ENCODE data around the gene C1QTNF6.
A peak's percentile ranks its signal among the peaks of the same experiment; 100 is the strongest.
"Not testable (repeated sequence)": the region's sequence is repeated elsewhere in the genome, so short reads cannot be mapped to it uniquely, and the experiment has no call there.

Gene C1QTNF6

DNA sequence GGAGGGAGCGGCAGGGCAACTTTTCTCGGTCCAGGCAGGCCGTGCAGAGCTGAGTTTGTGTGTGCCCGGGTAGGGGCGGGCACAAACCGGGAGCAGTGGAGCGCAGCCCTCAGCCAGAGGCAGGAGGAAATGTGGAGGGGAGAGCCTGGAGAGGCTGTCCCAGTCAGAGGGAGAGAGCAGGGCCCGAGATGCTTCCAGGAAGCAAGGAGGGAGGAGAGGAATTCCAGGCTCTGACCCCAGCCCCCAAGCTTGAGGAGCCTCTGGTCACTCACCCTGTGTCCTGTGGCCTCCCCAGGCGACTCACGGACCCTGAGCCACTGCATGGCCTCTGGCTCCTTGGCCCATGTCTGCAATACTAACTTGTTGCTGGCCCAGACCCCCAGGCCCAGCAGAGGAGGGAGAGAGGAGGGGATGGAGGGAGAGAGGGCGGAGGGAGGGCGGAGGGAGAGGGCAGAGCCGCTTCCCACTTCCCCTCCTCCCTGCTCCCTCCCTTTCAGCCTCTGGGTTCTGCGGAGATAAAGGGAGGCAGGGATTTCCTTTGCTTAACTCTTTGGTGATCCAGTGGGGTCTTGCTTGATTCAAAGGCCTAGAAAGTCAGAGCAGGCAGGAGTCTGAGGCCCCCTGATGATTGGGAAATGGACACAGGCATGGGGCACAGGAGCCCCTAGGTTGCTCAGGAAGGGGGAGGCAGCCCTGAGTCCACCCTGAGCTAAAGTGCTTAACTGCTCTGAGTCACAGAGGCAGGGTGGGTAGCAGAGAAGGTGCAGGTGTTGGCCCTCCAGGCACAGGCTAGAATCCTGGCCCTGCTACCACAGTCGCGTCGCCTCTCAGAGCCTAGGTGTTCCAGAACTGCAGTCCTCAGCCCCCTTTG, at the start of gene C1QTNF6:
TSS of gene C1QTNF6 (minus strand) at position 357 of the 871 bp plus-strand sequence. CDS start at position 323, 34 bp downstream.
- DNase-seq, result peak; percentile 88

DNA sequence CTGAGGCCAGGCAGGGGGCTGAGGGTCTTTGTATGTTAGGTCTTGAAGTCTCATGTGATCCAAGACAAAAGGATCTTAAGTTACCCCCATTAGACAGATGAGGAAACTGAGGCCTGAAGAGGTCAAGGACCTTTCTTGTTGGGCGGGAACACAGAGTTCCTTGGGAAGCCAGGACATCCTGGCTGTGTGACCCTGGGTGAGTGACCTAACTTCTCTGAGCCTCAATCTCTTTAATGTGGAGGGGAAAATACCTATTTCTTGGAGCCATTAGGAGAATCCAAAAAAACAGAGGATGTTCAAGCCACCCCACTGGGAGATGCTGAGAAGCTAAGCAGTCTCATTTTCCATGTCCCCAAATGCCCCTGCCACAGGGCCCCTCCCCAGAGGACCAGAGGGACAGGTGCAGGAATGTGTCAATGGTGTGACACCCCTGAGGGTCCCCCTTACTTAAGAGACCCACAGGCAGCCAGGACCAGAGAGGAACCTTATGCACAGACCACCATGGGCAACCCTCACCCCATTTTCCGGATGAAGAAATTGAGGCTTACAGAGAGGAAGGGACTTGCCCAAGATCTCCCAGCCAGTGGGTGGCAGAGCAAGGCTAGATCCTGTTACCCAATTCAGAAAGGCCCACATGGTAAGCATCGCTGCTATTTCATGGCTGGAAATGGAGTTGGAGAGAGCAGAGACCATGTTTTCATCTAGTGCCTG, 48.0 kb upstream of the C1QTNF6 start:
- DNase-seq, result no peak

- no peak for DNase-seq
These were observed 47.0 kb upstream of the C1QTNF6 start for GRCh38 chr22:37234736-37235711.

- no peak for DNase-seq
These were observed 45.9 kb upstream of the C1QTNF6 start for GRCh38 chr22:37233751-37234631.

GRCh38 chr22:37233371-37233750, 45.3 kb upstream of the C1QTNF6 start:
- not testable (repeated sequence) for DNase-seq

GRCh38 chr22:37232140-37232998, 44.3 kb upstream of the C1QTNF6 start:
- DNase-seq, result no peak

DNA sequence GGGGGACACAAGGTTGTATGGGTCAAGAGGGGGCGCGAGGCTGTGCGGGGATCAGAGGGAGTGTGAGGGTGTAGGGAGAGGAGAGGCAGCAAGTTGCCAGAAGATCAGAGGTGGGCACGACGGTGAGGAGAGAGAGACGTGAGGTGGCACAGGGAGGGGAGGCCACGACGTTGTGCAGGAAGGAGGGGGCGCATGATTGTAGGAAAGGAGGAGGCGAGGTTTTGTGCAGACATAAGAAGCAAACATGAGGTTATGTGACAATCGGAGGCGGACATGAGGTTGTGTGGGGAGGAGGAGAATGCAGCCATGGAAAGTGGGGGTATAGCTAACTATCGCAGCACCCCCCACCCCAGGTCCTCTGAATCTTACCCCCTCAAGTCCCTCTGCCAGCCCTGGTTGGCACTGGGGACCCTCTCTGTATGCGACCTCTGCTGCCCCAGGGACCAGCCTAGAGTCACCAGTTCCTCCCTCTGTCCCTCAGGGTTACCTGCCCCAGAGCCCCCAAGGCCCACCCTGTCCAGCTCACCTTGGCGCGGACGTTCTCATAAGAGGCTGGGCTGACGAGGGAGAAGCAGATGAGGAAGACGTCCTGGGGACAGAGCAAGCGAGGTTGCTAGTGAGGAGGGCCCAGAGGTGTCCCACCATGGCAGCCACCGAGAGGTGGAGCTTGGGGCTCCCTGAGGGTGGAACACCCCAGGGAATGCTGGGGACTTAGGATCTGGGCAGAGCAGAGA, 43.5 kb upstream of the C1QTNF6 start:
- DNase-seq, result no peak

DNA sequence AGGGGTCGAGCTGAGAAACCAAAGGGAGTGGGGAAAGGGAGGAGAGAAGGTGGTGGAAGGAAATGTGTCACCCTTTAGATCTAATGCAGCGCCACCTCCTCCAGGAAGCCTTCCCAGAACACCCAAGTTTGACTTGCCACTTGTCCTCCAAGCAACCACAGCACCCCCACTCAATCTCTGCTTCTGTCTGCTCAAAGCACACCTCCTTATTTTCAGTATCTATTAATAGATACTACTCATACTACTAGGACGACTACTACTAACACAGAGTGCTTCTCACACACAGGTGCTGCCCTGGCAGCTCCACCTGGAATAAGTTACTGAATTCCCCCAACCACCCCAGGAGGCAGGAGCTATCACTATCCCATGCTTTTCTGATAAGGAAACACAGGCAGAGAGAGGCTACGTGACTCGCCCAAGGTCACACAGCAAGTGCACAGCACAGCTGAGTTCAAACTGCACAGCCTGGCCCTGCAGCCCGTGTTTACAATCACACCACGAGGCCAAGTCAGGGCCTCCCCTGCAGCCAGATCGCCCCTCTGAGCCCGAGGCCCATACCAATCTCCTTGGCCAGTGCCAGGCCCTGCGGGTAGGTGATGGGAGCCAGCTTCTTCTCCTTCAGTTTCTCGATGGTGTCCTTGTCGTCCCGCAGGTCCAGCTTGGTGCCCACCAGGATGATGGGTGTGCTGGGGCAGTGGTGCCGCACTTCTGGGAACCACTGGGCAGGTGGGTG, 42.8 kb upstream of the C1QTNF6 start:
- no peak for DNase-seq

DNA sequence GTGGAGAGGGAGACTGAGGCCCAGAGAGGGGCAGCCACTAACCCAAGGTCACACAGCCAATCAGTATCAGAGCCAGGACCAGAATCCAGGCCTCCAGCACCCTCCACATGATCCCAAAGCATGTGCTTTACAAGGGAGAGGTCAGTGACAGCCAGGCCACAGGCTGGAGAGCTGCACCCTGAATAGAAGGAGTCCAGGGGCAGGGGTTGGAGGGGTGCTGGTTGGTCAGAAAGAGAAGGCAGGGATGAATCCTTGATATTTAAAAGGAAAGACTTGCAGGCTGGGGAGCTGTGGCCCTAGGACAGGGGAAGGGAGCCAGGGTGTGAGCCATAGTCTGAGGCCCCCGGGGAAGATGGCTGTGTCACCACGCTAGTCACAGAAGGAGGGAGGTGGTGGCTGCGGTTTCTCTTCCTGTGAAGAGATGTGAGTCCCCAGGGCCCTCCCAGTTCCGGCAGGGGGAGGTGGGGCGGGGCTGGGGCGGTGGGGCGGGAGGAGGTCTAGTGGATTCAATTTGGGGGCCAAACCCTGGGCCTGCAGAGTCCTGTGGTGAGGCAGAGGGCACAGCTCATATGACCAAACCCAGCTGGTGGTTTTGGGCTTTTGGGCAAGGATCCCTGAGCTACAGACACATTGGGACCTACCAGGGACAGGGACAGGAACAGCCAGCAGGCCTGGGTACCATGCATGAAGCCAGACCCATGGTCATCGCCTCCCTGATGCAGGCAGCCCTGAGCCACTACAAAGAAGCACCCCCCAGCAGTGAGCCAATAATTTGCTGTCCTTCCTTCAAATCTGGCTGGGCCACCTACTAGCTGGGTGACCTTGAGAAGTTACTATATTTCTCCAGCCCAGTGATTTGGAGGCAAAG, 42.0 kb upstream of the C1QTNF6 start:
- peak; percentile 69 for DNase-seq

- DNase-seq, result no peak
These were observed 41.2 kb upstream of the C1QTNF6 start for GRCh38 chr22:37229012-37229804.

DNA sequence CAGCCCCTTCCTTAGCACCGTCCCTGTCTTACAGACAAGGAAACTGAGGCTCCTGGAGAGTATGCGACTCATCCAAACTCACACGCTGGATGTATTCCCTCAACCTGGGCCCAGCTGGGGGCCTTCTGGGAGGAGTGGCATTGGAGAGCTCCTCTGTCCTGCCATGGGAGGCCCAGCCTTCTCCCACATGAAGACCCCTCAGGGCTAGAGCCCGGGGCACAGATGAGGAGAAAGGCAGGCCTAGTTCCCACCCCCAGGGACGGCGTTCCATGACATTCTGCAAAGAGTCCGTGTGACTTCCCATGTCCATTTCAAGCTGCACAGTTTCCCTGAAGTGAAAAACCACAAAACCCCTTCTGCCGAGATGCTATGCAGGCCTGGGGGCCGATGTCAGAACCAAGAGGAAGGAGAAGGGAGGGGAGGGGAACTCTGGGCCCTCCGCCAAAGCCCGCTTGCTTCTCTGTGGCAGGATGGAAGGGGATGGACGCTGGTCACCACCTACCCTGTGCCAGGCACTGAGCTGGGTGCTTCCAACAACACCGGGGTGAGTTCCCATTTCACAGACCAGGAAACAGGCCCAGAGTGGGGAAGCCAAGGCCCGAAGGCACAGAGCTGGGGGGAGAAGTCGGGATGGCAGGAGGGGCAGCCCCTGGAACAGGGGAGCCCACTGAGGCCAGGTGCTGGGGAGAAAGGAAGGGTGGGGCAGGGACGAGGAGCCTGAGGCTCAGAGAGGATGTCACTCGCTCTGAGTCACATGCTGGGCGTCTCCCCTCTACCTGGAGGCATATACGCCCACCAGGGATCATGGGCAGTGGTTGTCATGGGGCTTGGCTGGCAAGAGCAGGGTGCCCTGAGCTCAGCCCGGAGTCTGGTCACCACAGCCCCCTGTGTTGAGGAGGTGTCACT, 40.3 kb upstream of the C1QTNF6 start:
- peak; percentile 48 for DNase-seq

GRCh38 chr22:37226514-37226913, 38.5 kb upstream of the C1QTNF6 start:
- DNase-seq, result no peak

GRCh38 chr22:37226087-37226486, 38.0 kb upstream of the C1QTNF6 start:
- peak; percentile 9 for DNase-seq

DNA sequence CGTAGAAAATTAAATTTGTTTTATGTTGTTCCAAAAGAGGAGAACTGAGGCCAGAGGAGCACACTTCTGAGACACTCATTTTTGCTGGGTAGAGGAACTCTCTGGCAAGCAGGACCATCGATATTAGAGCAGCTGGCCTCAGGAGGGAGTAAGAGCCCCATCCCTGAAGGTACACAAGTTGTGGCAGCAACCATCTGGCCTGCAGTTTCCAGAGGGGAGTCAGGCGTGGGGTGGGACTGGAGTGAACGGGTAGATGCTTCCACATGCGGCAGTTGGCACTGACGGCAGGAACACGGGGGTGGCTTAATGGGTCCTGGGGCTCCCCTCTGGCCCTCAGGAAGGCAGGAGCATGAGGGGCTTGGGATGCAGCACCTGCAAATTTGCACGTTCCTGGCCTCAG, 37.4 kb upstream of the C1QTNF6 start:
- DNase-seq, result no peak

DNA sequence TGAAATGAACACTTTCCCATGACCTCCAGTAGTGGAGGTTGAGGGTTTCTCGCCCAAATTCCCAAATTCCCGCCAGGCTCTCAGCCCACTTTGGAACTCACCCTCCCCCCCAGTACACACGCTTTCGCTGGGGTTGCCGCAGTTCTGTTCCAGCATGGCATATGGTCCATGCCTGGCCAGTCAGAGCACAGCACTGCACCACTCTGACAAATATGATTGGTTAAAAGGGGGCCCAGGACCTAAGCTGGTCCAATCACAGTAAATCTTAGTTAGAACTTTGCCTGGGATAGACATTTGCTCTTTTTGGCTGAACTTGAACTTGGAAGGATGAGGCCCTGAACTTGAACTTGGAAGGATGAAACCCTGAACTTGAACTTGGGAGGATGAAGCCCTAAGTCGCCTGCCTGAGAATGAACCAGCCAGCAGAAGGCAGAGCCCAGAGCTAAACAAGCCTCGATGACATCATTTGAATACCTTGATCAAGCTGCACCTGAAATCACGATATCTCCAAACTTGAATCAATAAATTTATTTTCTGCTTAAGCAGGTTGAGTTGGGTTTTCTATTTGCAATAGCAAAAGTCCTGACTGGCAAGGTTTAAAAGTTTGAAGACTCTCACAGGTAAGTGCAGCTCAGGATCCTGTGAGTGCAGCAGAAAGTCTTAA, 36.8 kb upstream of the C1QTNF6 start:
- DNase-seq, result no peak
